ENCODE results near the gene DHFR. TPM values are rescaled to one million over a fixed set of nuclear protein-coding genes. Genes with fewer than 3 reads are reported as not detected.

Gene DHFR
- total RNA-seq, 1 experiment from 2014 or later = 72.2 TPM

DNA sequence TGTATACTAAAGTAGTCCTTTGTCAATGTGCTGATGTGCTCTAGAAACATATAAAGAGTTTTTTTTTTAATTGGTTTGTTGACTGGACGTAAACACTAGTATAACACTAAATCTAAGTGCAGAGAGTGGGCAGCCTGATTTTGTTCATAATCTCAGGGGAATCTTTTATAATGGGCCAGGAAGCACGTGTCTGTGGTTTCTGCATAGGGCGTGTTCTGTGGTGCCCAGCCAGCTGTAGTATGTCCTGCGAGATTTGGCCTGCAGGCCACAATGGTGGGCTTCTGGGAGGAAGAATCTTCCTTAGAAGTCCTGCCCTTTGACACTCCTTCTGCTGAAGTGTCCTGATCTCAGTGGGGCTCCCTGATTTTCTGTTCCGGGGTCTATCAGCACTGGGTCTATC is 49.0 kb upstream of the DHFR start:
- H3K4me1 Mint-ChIP-seq = peaks cover 6 to 24% of the 10 kb centered on the region in 2 experiments
- H3K4me2 ChIP-seq (ENCODE audit: insufficient read depth, insufficient read length, low read length) = no peak overlapping the region
- no peaks in the 10 kb centered on the region for H3K79me2 ChIP-seq (ENCODE audit: insufficient read depth, low read length)
- no peaks in the 10 kb centered on the region for H4K20me1 ChIP-seq (ENCODE audit: control insufficient read depth, insufficient read depth, insufficient read length)
- H2AK5ac ChIP-seq (ENCODE audit: insufficient read length, low read length) = peak overlapping the region; percentile 59
- no peaks in the 10 kb centered on the region for H3K27me3 ChIP-seq (ENCODE audit: insufficient read depth, low read length)
- H3K9me3 ChIP-seq (ENCODE audit: control insufficient read depth, low read depth, low read length) = no peaks in the 10 kb centered on the region
- H3K9ac ChIP-seq (ENCODE audit: extremely low read depth, insufficient read length, low read length) = no peak overlapping the region
- no peak overlapping the region for H2BK20ac ChIP-seq (ENCODE audit: low read depth, low read length, poor library complexity, severe bottlenecking)
- 0 out of 2 replicates have a peak overlapping the region, but pooled peaks have one; percentile 81 for H3K14ac ChIP-seq (ENCODE audit: insufficient read depth, low read length)
- WGBS (ENCODE audit: extremely low coverage, insufficient read length, low lambda C conversion rate) = no CpG with 5 or more reads among the region's 5 CpGs
- no peaks in the 10 kb centered on the region for H3K23me2 ChIP-seq (ENCODE audit: insufficient read length, low read depth, low read length, poor library complexity, severe bottlenecking)
- H4K8ac ChIP-seq (replicated peaks; ENCODE audit: insufficient read length, low read depth, low read length) = no peak overlapping the region
- H3K36me3 Mint-ChIP-seq (ENCODE audit: insufficient read depth in 1 of 3, low read depth in 3 of 3) = peaks cover 9 to 17% (median 16%) of the 10 kb centered on the region in 3 experiments
- H3K18ac ChIP-seq (ENCODE audit: insufficient read length, low read depth, low read length) = peak overlapping the region; percentile 53
- no peaks in the 10 kb centered on the region for H3K79me1 ChIP-seq (ENCODE audit: insufficient read depth, low read depth, low read length, poor library complexity, severe bottlenecking)
- no peak overlapping the region for H4K91ac ChIP-seq (ENCODE audit: insufficient read length, low read depth, low read length)
- H3K4me3 Mint-ChIP-seq = no peak overlapping the region
- no peak overlapping the region; the same call in 1 of the 2 replicates for H2BK15ac ChIP-seq (ENCODE audit: low read depth, low read length)
- no peak overlapping the region for H2AFZ ChIP-seq (ENCODE audit: low read length)
- H3K4me1 ChIP-seq (ENCODE audit: insufficient read depth, low read length) = peaks cover 7% of the 10 kb centered on the region; the same call in 1 of the 2 replicates
- H2BK12ac ChIP-seq (ENCODE audit: insufficient read length, low read depth, low read length) = no peak overlapping the region
- no peak overlapping the region for H3K56ac ChIP-seq (ENCODE audit: insufficient read length, low read depth, low read length)
- H3K27me3 Mint-ChIP-seq (ENCODE audit: low read depth) = no peaks in the 10 kb centered on the region
- H2BK5ac ChIP-seq (ENCODE audit: insufficient read length, low read length) = no peak overlapping the region
- DNase-seq = no peak
- H3T11ph ChIP-seq (ENCODE audit: low read length) = no peak overlapping the region
- H3K9me3 Mint-ChIP-seq = no peaks in the 10 kb centered on the region
- H3K23ac ChIP-seq (ENCODE audit: insufficient read length, low read depth, low read length) = no peak overlapping the region
- no peak overlapping the region for H2BK120ac ChIP-seq (ENCODE audit: low read depth, low read length, poor library complexity, severe bottlenecking)
- TF ChIP-seq, protein P1, sequence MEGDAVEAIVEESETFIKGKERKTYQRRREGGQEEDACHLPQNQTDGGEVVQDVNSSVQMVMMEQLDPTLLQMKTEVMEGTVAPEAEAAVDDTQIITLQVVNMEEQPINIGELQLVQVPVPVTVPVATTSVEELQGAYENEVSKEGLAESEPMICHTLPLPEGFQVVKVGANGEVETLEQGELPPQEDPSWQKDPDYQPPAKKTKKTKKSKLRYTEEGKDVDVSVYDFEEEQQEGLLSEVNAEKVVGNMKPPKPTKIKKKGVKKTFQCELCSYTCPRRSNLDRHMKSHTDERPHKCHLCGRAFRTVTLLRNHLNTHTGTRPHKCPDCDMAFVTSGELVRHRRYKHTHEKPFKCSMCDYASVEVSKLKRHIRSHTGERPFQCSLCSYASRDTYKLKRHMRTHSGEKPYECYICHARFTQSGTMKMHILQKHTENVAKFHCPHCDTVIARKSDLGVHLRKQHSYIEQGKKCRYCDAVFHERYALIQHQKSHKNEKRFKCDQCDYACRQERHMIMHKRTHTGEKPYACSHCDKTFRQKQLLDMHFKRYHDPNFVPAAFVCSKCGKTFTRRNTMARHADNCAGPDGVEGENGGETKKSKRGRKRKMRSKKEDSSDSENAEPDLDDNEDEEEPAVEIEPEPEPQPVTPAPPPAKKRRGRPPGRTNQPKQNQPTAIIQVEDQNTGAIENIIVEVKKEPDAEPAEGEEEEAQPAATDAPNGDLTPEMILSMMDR (conservative IDR thresholded peaks at IDR 0.05) = no peak
- H3K27ac Mint-ChIP-seq = peak overlapping the region; percentile 56 to 93 (median 91); a peak in 5 of 7 replicates
- peak overlapping the region; percentile 56 for H4K5ac ChIP-seq (ENCODE audit: insufficient read length, low read depth, low read length)
- no peak overlapping the region for H3K4ac ChIP-seq (ENCODE audit: low read depth, low read length)
- peak overlapping the region; percentile 47 for H3K27ac ChIP-seq (ENCODE audit: insufficient read length, low read depth, low read length)
